ENCODE results near the gene TMEM151A. TPM values are rescaled to one million over a fixed set of nuclear protein-coding genes. Genes with fewer than 3 reads are reported as not detected.
A peak's percentile ranks its signal among the peaks of the same experiment; 100 is the strongest.

The TMEM151A gene
- total RNA-seq, 1 experiment from 2014 or later = not detected

- DNase-seq (ENCODE audit: low read depth) = peak; percentile 100
Measured at GRCh38 chr11:66336234-66337102, 44.8 kb downstream of the TMEM151A start, which contains the start of gene RIN1. Gene RIN1, minus strand, starts transcription at chr11:66336434. Its CDS starts 32 bp downstream, at chr11:66336402.

GRCh38 chr11:66337103-66337899 lies 45.6 kb downstream of the TMEM151A start:
- DNase-seq (ENCODE audit: low read depth) = peak; percentile 95

- DNase-seq (ENCODE audit: low read depth) = peak; percentile 42
Measured at GRCh38 chr11:66338276-66339161, 46.8 kb downstream of the TMEM151A start.

- DNase-seq (ENCODE audit: low read depth) = peak; percentile 87
Measured at GRCh38 chr11:66339162-66339675, 47.5 kb downstream of the TMEM151A start.

GRCh38 chr11:66339686-66340483 lies 48.2 kb downstream of the TMEM151A start:
- no peak for DNase-seq (ENCODE audit: low read depth)

- no peak for DNase-seq (ENCODE audit: low read depth)
Measured at GRCh38 chr11:66340596-66341501, 49.2 kb downstream of the TMEM151A start.

GRCh38 chr11:66341502-66342126 lies 49.9 kb downstream of the TMEM151A start:
- DNase-seq (ENCODE audit: low read depth) = no peak

GRCh38 chr11:66343176-66343575 lies 51.5 kb downstream of the TMEM151A start:
- no peak for DNase-seq (ENCODE audit: low read depth)

- peak; percentile 96 for DNase-seq (ENCODE audit: low read depth)
Measured at GRCh38 chr11:66344550-66345315, 53.0 kb downstream of the TMEM151A start, which contains the start of gene BRMS1. Gene BRMS1, minus strand, starts transcription at chr11:66345104. Its CDS starts 2,870 bp downstream, at chr11:66342234.

GRCh38 chr11:66345316-66345649 lies 53.6 kb downstream of the TMEM151A start:
- no peak for DNase-seq (ENCODE audit: low read depth)

Other genes with a start within 250 kb of the TMEM151A start
- not detected in 2 replicates for gene GAL3ST3, start 242.7 kb upstream of the TMEM151A start, total RNA-seq (2014; rRNA removed; shearing (Covaris generic))
- 198 and 205 TPM in 2 replicates for gene SF3B2, start 239.5 kb upstream of the TMEM151A start, total RNA-seq (2014; rRNA removed; shearing (Covaris generic))
- 16.7 and 19.1 TPM in 2 replicates for gene PACS1, start 221.6 kb upstream of the TMEM151A start, total RNA-seq (2014; rRNA removed; shearing (Covaris generic))
- gene KLC2, start 34.2 kb upstream of the TMEM151A start, total RNA-seq (2014; rRNA removed; shearing (Covaris generic)) = 9.9 and 11.2 TPM in 2 replicates
- 146 and 161 TPM in 2 replicates for gene RAB1B, start 23.3 kb upstream of the TMEM151A start, total RNA-seq (2014; rRNA removed; shearing (Covaris generic))
- gene CNIH2, start 13.7 kb upstream of the TMEM151A start, total RNA-seq (2014; rRNA removed; shearing (Covaris generic)) = 6.0 and 9.3 TPM in 2 replicates
- gene YIF1A, start 2.8 kb upstream of the TMEM151A start, total RNA-seq (2014; rRNA removed; shearing (Covaris generic)) = 119 and 167 TPM in 2 replicates
- gene CD248, start 25.1 kb downstream of the TMEM151A start, total RNA-seq (2014; rRNA removed; shearing (Covaris generic)) = not detected in 2 replicates
- gene RIN1, start 44.5 kb downstream of the TMEM151A start, total RNA-seq (2014; rRNA removed; shearing (Covaris generic)) = 28.0 and 38.8 TPM in 2 replicates
- gene BRMS1, start 53.2 kb downstream of the TMEM151A start, total RNA-seq (2014; rRNA removed; shearing (Covaris generic)) = 91.7 and 92.6 TPM in 2 replicates
- gene B4GAT1, start 55.7 kb downstream of the TMEM151A start, total RNA-seq (2014; rRNA removed; shearing (Covaris generic)) = 49.3 and 50.5 TPM in 2 replicates
- 0.39 and 1.4 TPM in 2 replicates for gene SLC29A2, start 79.9 kb downstream of the TMEM151A start, total RNA-seq (2014; rRNA removed; shearing (Covaris generic))
- gene NPAS4, start 129.1 kb downstream of the TMEM151A start, total RNA-seq (2014; rRNA removed; shearing (Covaris generic)) = not detected in 2 replicates
- gene MRPL11, start 147.0 kb downstream of the TMEM151A start, total RNA-seq (2014; rRNA removed; shearing (Covaris generic)) = 67.6 and 74.4 TPM in 2 replicates
- 6.6 TPM in 2 replicates for gene PELI3, start 175.0 kb downstream of the TMEM151A start, total RNA-seq (2014; rRNA removed; shearing (Covaris generic))
- gene DPP3, start 188.5 kb downstream of the TMEM151A start, total RNA-seq (2014; rRNA removed; shearing (Covaris generic)) = 36.8 and 46.4 TPM in 2 replicates
- gene BBS1, start 218.7 kb downstream of the TMEM151A start, total RNA-seq (2014; rRNA removed; shearing (Covaris generic)) = 17.5 and 29.6 TPM in 2 replicates

All from RPMI7951 (cell line).